ENCODE data around the gene TLR1.

TLR1 gene

GRCh38 chr4:38803833-38804653 lies 548 bp downstream of the TLR1 start:
- FAIRE-seq: peak; percentile 94
- TF ChIP-seq POLR2AphosphoS5 (IDR thresholded peaks at IDR 0.05; ENCODE audit: low read depth, low read length) (0 out of 2 replicates have a peak, but pooled peaks have one; percentile 19), POLR2A (IDR thresholded peaks at IDR 0.05; ENCODE audit: low read depth, low read length) (0 out of 2 replicates have a peak, but pooled peaks have one; percentile 24), TAF1 (IDR thresholded peaks at IDR 0.05; ENCODE audit: borderline replicate concordance, low read depth, low read length) (no peak)
- DNase-seq (ENCODE audit: insufficient read length): no peak

GRCh38 chr4:38802561-38803355 lies 1.8 kb downstream of the TLR1 start:
- FAIRE-seq (peak; percentile 89), DNase-seq (ENCODE audit: insufficient read length) (no peak)
- TF ChIP-seq POLR2A (IDR thresholded peaks at IDR 0.05; ENCODE audit: low read depth, low read length) (no peak), POLR2AphosphoS5 (IDR thresholded peaks at IDR 0.05; ENCODE audit: low read depth, low read length) (no peak), TAF1 (IDR thresholded peaks at IDR 0.05; ENCODE audit: borderline replicate concordance, low read depth, low read length) (no peak)

- TF ChIP-seq TAF1 (IDR thresholded peaks at IDR 0.05; ENCODE audit: borderline replicate concordance, low read depth, low read length) (no peak), POLR2AphosphoS5 (IDR thresholded peaks at IDR 0.05; ENCODE audit: low read depth, low read length) (no peak), POLR2A (IDR thresholded peaks at IDR 0.05; ENCODE audit: low read depth, low read length) (no peak)
- no peak for DNase-seq (ENCODE audit: insufficient read length)
- no peak for FAIRE-seq
Observed at GRCh38 chr4:38800961-38801450, 3.6 kb downstream of the TLR1 start.

GRCh38 chr4:38800366-38800765 lies 4.2 kb downstream of the TLR1 start:
- TF ChIP-seq POLR2AphosphoS5 (IDR thresholded peaks at IDR 0.05; ENCODE audit: low read depth, low read length) (no peak), POLR2A (IDR thresholded peaks at IDR 0.05; ENCODE audit: low read depth, low read length) (no peak), TAF1 (IDR thresholded peaks at IDR 0.05; ENCODE audit: borderline replicate concordance, low read depth, low read length) (no peak)
- DNase-seq (ENCODE audit: insufficient read length) (no peak), FAIRE-seq (no peak)

- no peak for FAIRE-seq
- TF ChIP-seq TAF1 (IDR thresholded peaks at IDR 0.05; ENCODE audit: borderline replicate concordance, low read depth, low read length): no peak
- 0 out of 2 replicates have a peak, but pooled peaks have one; percentile 12 for TF ChIP-seq POLR2A (IDR thresholded peaks at IDR 0.05; ENCODE audit: low read depth, low read length)
- TF ChIP-seq POLR2AphosphoS5 (IDR thresholded peaks at IDR 0.05; ENCODE audit: low read depth, low read length): no peak
- no peak for DNase-seq (ENCODE audit: insufficient read length)
Observed at GRCh38 chr4:38795087-38795486, 9.5 kb downstream of the TLR1 start.

- TF ChIP-seq TAF1 (IDR thresholded peaks at IDR 0.05; ENCODE audit: borderline replicate concordance, low read depth, low read length): no peak
- no peak for TF ChIP-seq POLR2A (IDR thresholded peaks at IDR 0.05; ENCODE audit: low read depth, low read length)
- no peak for TF ChIP-seq POLR2AphosphoS5 (IDR thresholded peaks at IDR 0.05; ENCODE audit: low read depth, low read length)
- no peak for FAIRE-seq
- DNase-seq (ENCODE audit: insufficient read length): no peak
Observed at GRCh38 chr4:38794051-38794450, 10.5 kb downstream of the TLR1 start.

GRCh38 chr4:38791010-38791409 lies 13.6 kb downstream of the TLR1 start:
- no peak for DNase-seq (ENCODE audit: insufficient read length)
- TF ChIP-seq POLR2A (IDR thresholded peaks at IDR 0.05; ENCODE audit: low read depth, low read length) (no peak), TAF1 (IDR thresholded peaks at IDR 0.05; ENCODE audit: borderline replicate concordance, low read depth, low read length) (no peak), POLR2AphosphoS5 (IDR thresholded peaks at IDR 0.05; ENCODE audit: low read depth, low read length) (no peak)
- no peak for FAIRE-seq

- TF ChIP-seq POLR2AphosphoS5 (IDR thresholded peaks at IDR 0.05; ENCODE audit: low read depth, low read length) (no peak), TAF1 (IDR thresholded peaks at IDR 0.05; ENCODE audit: borderline replicate concordance, low read depth, low read length) (no peak), POLR2A (IDR thresholded peaks at IDR 0.05; ENCODE audit: low read depth, low read length) (no peak)
- FAIRE-seq (no peak), DNase-seq (ENCODE audit: insufficient read length) (no peak)
Observed at GRCh38 chr4:38788317-38788716, 16.3 kb downstream of the TLR1 start.

- no peak for FAIRE-seq
- DNase-seq (ENCODE audit: insufficient read length): no peak
- TF ChIP-seq TAF1 (IDR thresholded peaks at IDR 0.05; ENCODE audit: borderline replicate concordance, low read depth, low read length): no peak
- TF ChIP-seq POLR2AphosphoS5 (IDR thresholded peaks at IDR 0.05; ENCODE audit: low read depth, low read length): no peak
- TF ChIP-seq POLR2A (IDR thresholded peaks at IDR 0.05; ENCODE audit: low read depth, low read length): no peak
Observed at GRCh38 chr4:38787693-38788092, 16.9 kb downstream of the TLR1 start.

GRCh38 chr4:38785901-38786402 lies 18.6 kb downstream of the TLR1 start:
- DNase-seq (ENCODE audit: insufficient read length): no peak
- peak; percentile 94 for FAIRE-seq
- TF ChIP-seq POLR2A (IDR thresholded peaks at IDR 0.05; ENCODE audit: low read depth, low read length) (0 out of 2 replicates have a peak, but pooled peaks have one; percentile 23), TAF1 (IDR thresholded peaks at IDR 0.05; ENCODE audit: borderline replicate concordance, low read depth, low read length) (no peak), POLR2AphosphoS5 (IDR thresholded peaks at IDR 0.05; ENCODE audit: low read depth, low read length) (no peak)
